ENCODE measurements around the gene MYO1D. TPM values are rescaled to one million over a fixed set of nuclear protein-coding genes. Genes with fewer than 3 reads are reported as not detected.
A peak's percentile ranks its signal among the peaks of the same experiment; 100 is the strongest.
"Not testable (repeated sequence)": the region's sequence is repeated elsewhere in the genome, so short reads cannot be mapped to it uniquely, and the experiment has no call there.

Gene MYO1D
- total RNA-seq, 1 donor from 2014 or later = 18.0 TPM

GRCh38 chr17:32894245-32894644 is 17.3 kb upstream of the MYO1D start:
- no peaks in the 10 kb centered on the region for H3K36me3 Mint-ChIP-seq (ENCODE audit: low read depth, unreplicated experiment)
- no peak overlapping the region for H2AFZ ChIP-seq (ENCODE audit: low read depth, low read length)
- no peaks in the 10 kb centered on the region for H3K79me2 ChIP-seq (ENCODE audit: insufficient read depth, low read length)
- H3K36me3 ChIP-seq (ENCODE audit: insufficient read depth, low read length) = no peaks in the 10 kb centered on the region
- H3K27ac Mint-ChIP-seq (ENCODE audit: unreplicated experiment) = no peak overlapping the region
- no peaks in the 10 kb centered on the region for H3K4me1 ChIP-seq (ENCODE audit: insufficient read depth, low read length)
- H3K4me3 ChIP-seq (ENCODE audit: insufficient read depth, low read depth, low read length) = no peak overlapping the region
- H4K20me1 ChIP-seq (ENCODE audit: insufficient read depth, low read length) = no peaks in the 10 kb centered on the region
- peaks cover 10% of the 10 kb centered on the region for H3K27me3 Mint-ChIP-seq (ENCODE audit: low read depth, unreplicated experiment)
- DNase-seq (ENCODE audit: low read depth) (no peak), FAIRE-seq (no peak)
- H3K9me3 Mint-ChIP-seq (ENCODE audit: unreplicated experiment) = no peaks in the 10 kb centered on the region
- H3K9me3 ChIP-seq (ENCODE audit: insufficient read depth, low read depth, low read length) = no peaks in the 10 kb centered on the region
- TF ChIP-seq EZH2 (IDR thresholded peaks at IDR 0.05; ENCODE audit: insufficient read depth, low read length) = no peak
- TF ChIP-seq, protein P1, sequence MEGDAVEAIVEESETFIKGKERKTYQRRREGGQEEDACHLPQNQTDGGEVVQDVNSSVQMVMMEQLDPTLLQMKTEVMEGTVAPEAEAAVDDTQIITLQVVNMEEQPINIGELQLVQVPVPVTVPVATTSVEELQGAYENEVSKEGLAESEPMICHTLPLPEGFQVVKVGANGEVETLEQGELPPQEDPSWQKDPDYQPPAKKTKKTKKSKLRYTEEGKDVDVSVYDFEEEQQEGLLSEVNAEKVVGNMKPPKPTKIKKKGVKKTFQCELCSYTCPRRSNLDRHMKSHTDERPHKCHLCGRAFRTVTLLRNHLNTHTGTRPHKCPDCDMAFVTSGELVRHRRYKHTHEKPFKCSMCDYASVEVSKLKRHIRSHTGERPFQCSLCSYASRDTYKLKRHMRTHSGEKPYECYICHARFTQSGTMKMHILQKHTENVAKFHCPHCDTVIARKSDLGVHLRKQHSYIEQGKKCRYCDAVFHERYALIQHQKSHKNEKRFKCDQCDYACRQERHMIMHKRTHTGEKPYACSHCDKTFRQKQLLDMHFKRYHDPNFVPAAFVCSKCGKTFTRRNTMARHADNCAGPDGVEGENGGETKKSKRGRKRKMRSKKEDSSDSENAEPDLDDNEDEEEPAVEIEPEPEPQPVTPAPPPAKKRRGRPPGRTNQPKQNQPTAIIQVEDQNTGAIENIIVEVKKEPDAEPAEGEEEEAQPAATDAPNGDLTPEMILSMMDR (IDR thresholded peaks at IDR 0.05; ENCODE audit: insufficient read depth, low read depth, low read length) = no peak
- H3K27ac ChIP-seq (ENCODE audit: low read depth, low read length) = no peak overlapping the region
- H3K27me3 ChIP-seq (ENCODE audit: insufficient read depth, low read length) = peaks cover 2% of the 10 kb centered on the region
- no peak overlapping the region for H3K4me3 Mint-ChIP-seq (ENCODE audit: unreplicated experiment)
- no peaks in the 10 kb centered on the region for H3K4me1 Mint-ChIP-seq (ENCODE audit: low read depth, unreplicated experiment)
- H3K9ac ChIP-seq (ENCODE audit: low read length) = no peak overlapping the region
- no peak overlapping the region for H3K4me2 ChIP-seq (ENCODE audit: low read length)

DNA sequence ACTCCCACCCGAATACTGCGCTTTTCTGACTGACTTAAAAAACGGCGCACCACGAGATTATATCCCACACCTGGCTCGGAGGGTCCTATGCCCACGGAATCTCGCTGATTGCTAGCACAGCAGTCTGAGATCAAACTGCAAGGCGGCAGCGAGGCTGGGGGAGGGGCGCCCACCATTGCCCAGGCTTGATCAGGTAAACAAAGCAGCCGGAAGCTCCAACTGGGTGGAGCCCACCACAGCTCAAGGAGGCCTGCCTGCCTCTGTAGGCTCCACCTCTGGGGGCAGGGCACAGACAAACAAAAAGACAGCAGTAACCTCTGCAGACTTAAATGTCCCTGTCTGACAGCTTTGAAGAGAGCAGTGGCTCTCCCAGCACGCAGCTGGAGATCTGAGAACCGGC is 10.5 kb upstream of the MYO1D start:
- not testable (repeated sequence) for H3K36me3 ChIP-seq (ENCODE audit: insufficient read depth, low read length); H3K4me1 ChIP-seq (ENCODE audit: insufficient read depth, low read length); H3K27ac Mint-ChIP-seq (ENCODE audit: unreplicated experiment); H2AFZ ChIP-seq (ENCODE audit: low read depth, low read length); DNase-seq (ENCODE audit: low read depth); FAIRE-seq; H3K27me3 ChIP-seq (ENCODE audit: insufficient read depth, low read length); H3K27ac ChIP-seq (ENCODE audit: low read depth, low read length); H3K4me3 ChIP-seq (ENCODE audit: insufficient read depth, low read depth, low read length); H3K79me2 ChIP-seq (ENCODE audit: insufficient read depth, low read length); H3K9ac ChIP-seq (ENCODE audit: low read length); H3K4me1 Mint-ChIP-seq (ENCODE audit: low read depth, unreplicated experiment); H4K20me1 ChIP-seq (ENCODE audit: insufficient read depth, low read length); H3K9me3 Mint-ChIP-seq (ENCODE audit: unreplicated experiment); H3K27me3 Mint-ChIP-seq (ENCODE audit: low read depth, unreplicated experiment); H3K36me3 Mint-ChIP-seq (ENCODE audit: low read depth, unreplicated experiment); H3K4me3 Mint-ChIP-seq (ENCODE audit: unreplicated experiment); H3K9me3 ChIP-seq (ENCODE audit: insufficient read depth, low read depth, low read length); H3K4me2 ChIP-seq (ENCODE audit: low read length)

DNA sequence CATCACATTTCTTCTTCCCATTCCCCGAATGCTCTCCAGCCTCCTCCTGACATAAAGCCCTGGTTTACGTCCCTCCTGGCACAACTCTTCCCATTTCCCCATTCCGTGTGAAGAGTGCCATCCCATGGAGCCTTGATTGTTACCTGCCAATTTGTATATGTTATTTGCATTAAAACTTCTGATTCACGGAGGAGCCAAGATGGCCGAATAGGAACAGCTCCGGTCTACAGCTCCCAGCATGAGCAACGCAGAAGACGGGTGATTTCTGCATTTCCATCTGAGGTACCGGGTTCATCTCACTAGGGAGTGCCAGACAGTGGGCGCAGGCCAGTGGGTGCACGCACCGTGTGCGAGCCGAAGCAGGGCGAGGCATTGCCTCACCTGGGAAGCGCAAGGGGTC is 10.0 kb upstream of the MYO1D start:
- not testable (repeated sequence) for H3K4me3 Mint-ChIP-seq (ENCODE audit: unreplicated experiment); FAIRE-seq

DNA sequence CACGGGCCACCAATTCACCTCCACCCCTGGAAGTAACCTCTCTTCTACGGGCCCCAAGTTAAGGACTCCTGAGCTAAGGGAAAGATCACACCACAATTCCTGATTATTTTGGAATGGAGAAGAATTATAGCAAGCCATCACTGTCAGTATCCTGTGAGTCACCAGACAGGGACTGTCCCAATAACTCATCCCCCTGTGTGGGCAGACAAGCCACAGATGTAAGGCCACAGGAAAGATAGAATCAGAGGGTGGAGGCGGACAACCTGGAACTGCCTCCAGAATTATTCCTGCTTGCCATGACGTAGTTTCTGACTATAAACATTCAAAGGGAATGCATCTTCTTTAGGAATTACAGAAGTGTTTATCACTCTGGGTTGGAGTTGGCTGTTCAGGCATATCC is 5.8 kb upstream of the MYO1D start:
- Histone ChIP-seq H3K4me2 (ENCODE audit: low read length) (no peak overlapping the region), H3K4me3 (ENCODE audit: insufficient read depth, low read depth, low read length) (no peak overlapping the region), H2AFZ (ENCODE audit: low read depth, low read length) (no peak overlapping the region), H3K4me1 (ENCODE audit: insufficient read depth, low read length) (no peaks in the 10 kb centered on the region), H3K9me3 (ENCODE audit: insufficient read depth, low read depth, low read length) (no peaks in the 10 kb centered on the region), H3K27me3 (ENCODE audit: insufficient read depth, low read length) (peaks cover 4% of the 10 kb centered on the region), H4K20me1 (ENCODE audit: insufficient read depth, low read length) (no peaks in the 10 kb centered on the region), H3K9ac (ENCODE audit: low read length) (no peak overlapping the region), H3K27ac (ENCODE audit: low read depth, low read length) (no peak overlapping the region), H3K79me2 (ENCODE audit: insufficient read depth, low read length) (no peaks in the 10 kb centered on the region), H3K36me3 (ENCODE audit: insufficient read depth, low read length) (no peaks in the 10 kb centered on the region)
- Mint-ChIP-seq H3K27me3 (ENCODE audit: low read depth, unreplicated experiment) (peaks cover 7% of the 10 kb centered on the region), H3K4me1 (ENCODE audit: low read depth, unreplicated experiment) (peaks cover 7% of the 10 kb centered on the region), H3K4me3 (ENCODE audit: unreplicated experiment) (no peak overlapping the region), H3K9me3 (ENCODE audit: unreplicated experiment) (no peaks in the 10 kb centered on the region), H3K36me3 (ENCODE audit: low read depth, unreplicated experiment) (no peaks in the 10 kb centered on the region), H3K27ac (ENCODE audit: unreplicated experiment) (no peak overlapping the region)
- FAIRE-seq (no peak), DNase-seq (ENCODE audit: low read depth) (peak; percentile 31)
- TF ChIP-seq EZH2 (IDR thresholded peaks at IDR 0.05; ENCODE audit: insufficient read depth, low read length) = no peak
- TF ChIP-seq, protein P1 (IDR thresholded peaks at IDR 0.05; ENCODE audit: insufficient read depth, low read depth, low read length) = no peak

More for the DNA sequence above, 10.0 kb upstream of the MYO1D start:
- not testable (repeated sequence) for H3K4me1 Mint-ChIP-seq (ENCODE audit: low read depth, unreplicated experiment); H3K9me3 Mint-ChIP-seq (ENCODE audit: unreplicated experiment); H3K36me3 Mint-ChIP-seq (ENCODE audit: low read depth, unreplicated experiment); H3K9ac ChIP-seq (ENCODE audit: low read length); H3K4me1 ChIP-seq (ENCODE audit: insufficient read depth, low read length); H3K27me3 Mint-ChIP-seq (ENCODE audit: low read depth, unreplicated experiment); DNase-seq (ENCODE audit: low read depth); H4K20me1 ChIP-seq (ENCODE audit: insufficient read depth, low read length); H3K27ac ChIP-seq (ENCODE audit: low read depth, low read length); H3K79me2 ChIP-seq (ENCODE audit: insufficient read depth, low read length); H3K27ac Mint-ChIP-seq (ENCODE audit: unreplicated experiment); H3K27me3 ChIP-seq (ENCODE audit: insufficient read depth, low read length); H3K36me3 ChIP-seq (ENCODE audit: insufficient read depth, low read length); H2AFZ ChIP-seq (ENCODE audit: low read depth, low read length); H3K4me3 ChIP-seq (ENCODE audit: insufficient read depth, low read depth, low read length); H3K4me2 ChIP-seq (ENCODE audit: low read length); H3K9me3 ChIP-seq (ENCODE audit: insufficient read depth, low read depth, low read length)
